ENCODE data around the gene OR51E1.

OR51E1 gene

DNA sequence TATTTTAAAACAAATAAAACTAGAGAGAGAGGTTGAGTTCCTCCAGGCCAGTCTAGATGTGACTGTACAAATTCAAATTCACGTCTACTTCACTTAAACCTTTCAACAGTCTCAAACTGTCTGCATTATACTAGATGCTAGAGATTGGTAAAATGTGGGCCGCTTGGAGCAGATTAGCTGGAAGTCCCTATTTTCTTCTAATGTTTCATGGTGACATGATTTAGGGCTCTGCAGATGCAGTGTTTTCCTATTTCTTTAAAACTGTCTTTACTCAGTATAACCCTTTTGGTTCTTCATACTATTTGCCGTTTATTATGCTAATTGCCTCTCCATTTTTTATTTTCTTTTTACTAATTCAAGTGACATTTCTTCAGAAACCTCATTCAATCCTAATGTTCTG, 20.4 kb downstream of the OR51E1 start:
- no peak for ATAC-seq
- no peak for TF ChIP-seq TCF4 (CRISPR knock-in tag; IDR thresholded peaks at IDR 0.05; ENCODE audit: borderline replicate concordance)
- TF ChIP-seq OSR1 (CRISPR knock-in tag; IDR thresholded peaks at IDR 0.05) = no peak
- TF ChIP-seq, protein P1, sequence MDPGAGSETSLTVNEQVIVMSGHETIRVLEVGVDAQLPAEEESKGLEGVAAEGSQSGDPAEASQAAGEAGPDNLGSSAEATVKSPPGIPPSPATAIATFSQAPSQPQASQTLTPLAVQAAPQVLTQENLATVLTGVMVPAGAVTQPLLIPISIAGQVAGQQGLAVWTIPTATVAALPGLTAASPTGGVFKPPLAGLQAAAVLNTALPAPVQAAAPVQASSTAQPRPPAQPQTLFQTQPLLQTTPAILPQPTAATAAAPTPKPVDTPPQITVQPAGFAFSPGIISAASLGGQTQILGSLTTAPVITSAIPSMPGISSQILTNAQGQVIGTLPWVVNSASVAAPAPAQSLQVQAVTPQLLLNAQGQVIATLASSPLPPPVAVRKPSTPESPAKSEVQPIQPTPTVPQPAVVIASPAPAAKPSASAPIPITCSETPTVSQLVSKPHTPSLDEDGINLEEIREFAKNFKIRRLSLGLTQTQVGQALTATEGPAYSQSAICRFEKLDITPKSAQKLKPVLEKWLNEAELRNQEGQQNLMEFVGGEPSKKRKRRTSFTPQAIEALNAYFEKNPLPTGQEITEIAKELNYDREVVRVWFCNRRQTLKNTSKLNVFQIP (CRISPR knock-in tag; IDR thresholded peaks at IDR 0.05; ENCODE audit: borderline replicate concordance, low read depth) = no peak
- no peak for TF ChIP-seq BACH2 (CRISPR knock-in tag; IDR thresholded peaks at IDR 0.05; ENCODE audit: borderline replicate concordance)
- TF ChIP-seq, protein P2, sequence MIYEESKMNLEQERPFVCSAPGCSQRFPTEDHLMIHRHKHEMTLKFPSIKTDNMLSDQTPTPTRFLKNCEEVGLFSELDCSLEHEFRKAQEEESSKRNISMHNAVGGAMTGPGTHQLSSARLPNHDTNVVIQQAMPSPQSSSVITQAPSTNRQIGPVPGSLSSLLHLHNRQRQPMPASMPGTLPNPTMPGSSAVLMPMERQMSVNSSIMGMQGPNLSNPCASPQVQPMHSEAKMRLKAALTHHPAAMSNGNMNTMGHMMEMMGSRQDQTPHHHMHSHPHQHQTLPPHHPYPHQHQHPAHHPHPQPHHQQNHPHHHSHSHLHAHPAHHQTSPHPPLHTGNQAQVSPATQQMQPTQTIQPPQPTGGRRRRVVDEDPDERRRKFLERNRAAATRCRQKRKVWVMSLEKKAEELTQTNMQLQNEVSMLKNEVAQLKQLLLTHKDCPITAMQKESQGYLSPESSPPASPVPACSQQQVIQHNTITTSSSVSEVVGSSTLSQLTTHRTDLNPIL (CRISPR knock-in tag; IDR thresholded peaks at IDR 0.05; ENCODE audit: low read depth) = no peak
- no peak for TF ChIP-seq CSDC2 (CRISPR knock-in tag; IDR thresholded peaks at IDR 0.05)
- TF ChIP-seq ZFP30 (CRISPR knock-in tag; IDR thresholded peaks at IDR 0.05) = no peak
- no peak for TF ChIP-seq ZFP3 (CRISPR knock-in tag; IDR thresholded peaks at IDR 0.05)
- TF ChIP-seq ESRRG (CRISPR knock-in tag; IDR thresholded peaks at IDR 0.05) = no peak
- TF ChIP-seq, protein P3, sequence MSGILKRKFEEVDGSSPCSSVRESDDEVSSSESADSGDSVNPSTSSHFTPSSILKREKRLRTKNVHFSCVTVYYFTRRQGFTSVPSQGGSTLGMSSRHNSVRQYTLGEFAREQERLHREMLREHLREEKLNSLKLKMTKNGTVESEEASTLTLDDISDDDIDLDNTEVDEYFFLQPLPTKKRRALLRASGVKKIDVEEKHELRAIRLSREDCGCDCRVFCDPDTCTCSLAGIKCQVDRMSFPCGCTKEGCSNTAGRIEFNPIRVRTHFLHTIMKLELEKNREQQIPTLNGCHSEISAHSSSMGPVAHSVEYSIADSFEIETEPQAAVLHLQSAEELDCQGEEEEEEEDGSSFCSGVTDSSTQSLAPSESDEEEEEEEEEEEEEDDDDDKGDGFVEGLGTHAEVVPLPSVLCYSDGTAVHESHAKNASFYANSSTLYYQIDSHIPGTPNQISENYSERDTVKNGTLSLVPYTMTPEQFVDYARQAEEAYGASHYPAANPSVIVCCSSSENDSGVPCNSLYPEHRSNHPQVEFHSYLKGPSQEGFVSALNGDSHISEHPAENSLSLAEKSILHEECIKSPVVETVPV (CRISPR knock-in tag; IDR thresholded peaks at IDR 0.05) = no peak
- TF ChIP-seq, protein P4, sequence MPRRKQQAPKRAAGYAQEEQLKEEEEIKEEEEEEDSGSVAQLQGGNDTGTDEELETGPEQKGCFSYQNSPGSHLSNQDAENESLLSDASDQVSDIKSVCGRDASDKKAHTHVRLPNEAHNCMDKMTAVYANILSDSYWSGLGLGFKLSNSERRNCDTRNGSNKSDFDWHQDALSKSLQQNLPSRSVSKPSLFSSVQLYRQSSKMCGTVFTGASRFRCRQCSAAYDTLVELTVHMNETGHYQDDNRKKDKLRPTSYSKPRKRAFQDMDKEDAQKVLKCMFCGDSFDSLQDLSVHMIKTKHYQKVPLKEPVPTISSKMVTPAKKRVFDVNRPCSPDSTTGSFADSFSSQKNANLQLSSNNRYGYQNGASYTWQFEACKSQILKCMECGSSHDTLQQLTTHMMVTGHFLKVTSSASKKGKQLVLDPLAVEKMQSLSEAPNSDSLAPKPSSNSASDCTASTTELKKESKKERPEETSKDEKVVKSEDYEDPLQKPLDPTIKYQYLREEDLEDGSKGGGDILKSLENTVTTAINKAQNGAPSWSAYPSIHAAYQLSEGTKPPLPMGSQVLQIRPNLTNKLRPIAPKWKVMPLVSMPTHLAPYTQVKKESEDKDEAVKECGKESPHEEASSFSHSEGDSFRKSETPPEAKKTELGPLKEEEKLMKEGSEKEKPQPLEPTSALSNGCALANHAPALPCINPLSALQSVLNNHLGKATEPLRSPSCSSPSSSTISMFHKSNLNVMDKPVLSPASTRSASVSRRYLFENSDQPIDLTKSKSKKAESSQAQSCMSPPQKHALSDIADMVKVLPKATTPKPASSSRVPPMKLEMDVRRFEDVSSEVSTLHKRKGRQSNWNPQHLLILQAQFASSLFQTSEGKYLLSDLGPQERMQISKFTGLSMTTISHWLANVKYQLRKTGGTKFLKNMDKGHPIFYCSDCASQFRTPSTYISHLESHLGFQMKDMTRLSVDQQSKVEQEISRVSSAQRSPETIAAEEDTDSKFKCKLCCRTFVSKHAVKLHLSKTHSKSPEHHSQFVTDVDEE (CRISPR knock-in tag; IDR thresholded peaks at IDR 0.05) = no peak
- no peak for TF ChIP-seq RARB (CRISPR knock-in tag; IDR thresholded peaks at IDR 0.05)

DNA sequence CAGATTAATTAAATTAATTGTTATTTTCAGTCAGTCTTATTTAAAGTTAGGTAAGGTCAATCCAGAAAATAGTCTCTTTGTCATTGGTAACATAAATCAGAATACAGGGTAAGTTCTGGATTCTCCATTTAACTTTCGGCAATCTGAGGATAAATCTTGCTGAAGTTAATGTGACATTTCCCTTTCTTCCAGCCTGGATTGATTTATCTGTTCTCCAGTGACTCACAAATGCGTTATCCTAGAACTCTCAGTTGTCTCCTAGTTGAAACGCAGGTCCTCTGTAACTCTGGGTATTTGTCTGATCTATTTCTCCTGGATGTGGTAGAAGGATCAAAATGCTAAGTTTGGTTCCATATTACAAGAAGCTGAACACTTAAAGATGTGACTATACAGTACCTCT, 21.0 kb downstream of the OR51E1 start:
- TF ChIP-seq, protein P3 (CRISPR knock-in tag; IDR thresholded peaks at IDR 0.05) = no peak
- no peak for ATAC-seq

DNA sequence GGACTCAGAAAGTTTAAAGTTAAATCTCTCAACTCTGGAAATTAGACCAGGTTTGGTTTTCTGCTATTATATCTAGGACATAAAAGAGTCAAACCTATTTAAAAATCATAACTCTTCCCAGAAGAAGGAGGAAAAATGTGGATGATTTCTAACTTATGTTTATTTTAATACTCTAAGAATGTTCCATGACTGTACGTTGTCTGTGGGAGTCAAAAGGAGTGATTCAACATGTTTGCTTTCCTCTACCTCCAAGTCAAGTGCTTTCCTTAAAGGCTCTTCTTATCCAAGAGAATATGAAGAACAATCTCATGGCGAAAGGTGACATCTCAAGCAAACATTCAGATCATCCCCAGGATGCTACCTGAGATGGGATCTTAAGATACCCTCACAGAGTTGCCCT, 21.6 kb downstream of the OR51E1 start:
- TF ChIP-seq TCF4 (CRISPR knock-in tag; IDR thresholded peaks at IDR 0.05; ENCODE audit: borderline replicate concordance) (no peak), ISL1 (CRISPR knock-in tag; IDR thresholded peaks at IDR 0.05) (no peak), ZNF8 (CRISPR knock-in tag; IDR thresholded peaks at IDR 0.05) (no peak), ZNF70 (CRISPR knock-in tag; IDR thresholded peaks at IDR 0.05) (no peak), ZFP3 (CRISPR knock-in tag; IDR thresholded peaks at IDR 0.05) (no peak), ZFP30 (CRISPR knock-in tag; IDR thresholded peaks at IDR 0.05) (no peak), CSDC2 (CRISPR knock-in tag; IDR thresholded peaks at IDR 0.05) (no peak), OSR1 (CRISPR knock-in tag; IDR thresholded peaks at IDR 0.05) (no peak), SNAI2 (CRISPR knock-in tag; IDR thresholded peaks at IDR 0.05) (no peak), ZC3H10 (CRISPR knock-in tag; IDR thresholded peaks at IDR 0.05) (no peak), BACH2 (CRISPR knock-in tag; IDR thresholded peaks at IDR 0.05; ENCODE audit: borderline replicate concordance) (no peak), RARB (CRISPR knock-in tag; IDR thresholded peaks at IDR 0.05) (no peak)
- TF ChIP-seq, protein P5, sequence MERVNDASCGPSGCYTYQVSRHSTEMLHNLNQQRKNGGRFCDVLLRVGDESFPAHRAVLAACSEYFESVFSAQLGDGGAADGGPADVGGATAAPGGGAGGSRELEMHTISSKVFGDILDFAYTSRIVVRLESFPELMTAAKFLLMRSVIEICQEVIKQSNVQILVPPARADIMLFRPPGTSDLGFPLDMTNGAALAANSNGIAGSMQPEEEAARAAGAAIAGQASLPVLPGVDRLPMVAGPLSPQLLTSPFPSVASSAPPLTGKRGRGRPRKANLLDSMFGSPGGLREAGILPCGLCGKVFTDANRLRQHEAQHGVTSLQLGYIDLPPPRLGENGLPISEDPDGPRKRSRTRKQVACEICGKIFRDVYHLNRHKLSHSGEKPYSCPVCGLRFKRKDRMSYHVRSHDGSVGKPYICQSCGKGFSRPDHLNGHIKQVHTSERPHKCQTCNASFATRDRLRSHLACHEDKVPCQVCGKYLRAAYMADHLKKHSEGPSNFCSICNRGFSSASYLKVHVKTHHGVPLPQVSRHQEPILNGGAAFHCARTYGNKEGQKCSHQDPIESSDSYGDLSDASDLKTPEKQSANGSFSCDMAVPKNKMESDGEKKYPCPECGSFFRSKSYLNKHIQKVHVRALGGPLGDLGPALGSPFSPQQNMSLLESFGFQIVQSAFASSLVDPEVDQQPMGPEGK (CRISPR knock-in tag; IDR thresholded peaks at IDR 0.05; ENCODE audit: borderline replicate concordance) = no peak
- TF ChIP-seq, protein P1 (CRISPR knock-in tag; IDR thresholded peaks at IDR 0.05; ENCODE audit: borderline replicate concordance, low read depth) = no peak
- no peak for ATAC-seq

All from SK-N-SH treated with all-trans-retinoic acid at 6 μM for 48 hours (cell line).